HG03135 (cell line): ENCODE data around the gene SPEM1.
A peak's percentile ranks its signal among the peaks of the same experiment; 100 is the strongest.

Experiments
- ATAC-seq: cut with Tn5 transposase; IDR thresholded peaks from one replicate; pipeline ENCODE4 v1.9.1; 2021; ENCODE audit warnings: mild to moderate bottlenecking, moderate library complexity; ENCODE audit not compliant: unreplicated experiment

Gene SPEM1

DNA sequence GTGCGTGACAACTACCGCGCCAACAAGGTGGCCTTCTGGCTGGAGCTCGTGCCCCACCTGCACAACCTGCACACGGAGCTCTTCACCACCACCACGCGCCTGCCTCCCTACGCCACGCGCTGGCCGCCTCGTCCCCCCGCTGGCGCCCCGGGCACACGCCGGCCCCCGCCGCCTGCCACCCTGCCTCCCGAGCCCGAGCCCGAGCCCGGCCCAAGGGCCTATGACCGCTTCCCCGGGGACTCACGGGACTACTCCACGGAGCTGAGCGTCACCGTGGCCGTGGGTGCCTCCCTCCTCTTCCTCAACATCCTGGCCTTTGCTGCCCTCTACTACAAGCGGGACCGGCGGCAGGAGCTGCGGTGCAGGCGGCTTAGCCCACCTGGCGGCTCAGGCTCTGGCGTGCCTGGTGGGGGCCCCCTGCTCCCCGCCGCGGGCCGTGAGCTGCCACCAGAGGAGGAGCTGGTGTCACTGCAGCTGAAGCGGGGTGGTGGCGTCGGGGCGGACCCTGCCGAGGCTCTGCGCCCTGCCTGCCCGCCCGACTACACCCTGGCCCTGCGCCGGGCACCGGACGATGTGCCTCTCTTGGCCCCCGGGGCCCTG lies 3.0 kb upstream of the SPEM1 start:
- no peak for ATAC-seq

DNA sequence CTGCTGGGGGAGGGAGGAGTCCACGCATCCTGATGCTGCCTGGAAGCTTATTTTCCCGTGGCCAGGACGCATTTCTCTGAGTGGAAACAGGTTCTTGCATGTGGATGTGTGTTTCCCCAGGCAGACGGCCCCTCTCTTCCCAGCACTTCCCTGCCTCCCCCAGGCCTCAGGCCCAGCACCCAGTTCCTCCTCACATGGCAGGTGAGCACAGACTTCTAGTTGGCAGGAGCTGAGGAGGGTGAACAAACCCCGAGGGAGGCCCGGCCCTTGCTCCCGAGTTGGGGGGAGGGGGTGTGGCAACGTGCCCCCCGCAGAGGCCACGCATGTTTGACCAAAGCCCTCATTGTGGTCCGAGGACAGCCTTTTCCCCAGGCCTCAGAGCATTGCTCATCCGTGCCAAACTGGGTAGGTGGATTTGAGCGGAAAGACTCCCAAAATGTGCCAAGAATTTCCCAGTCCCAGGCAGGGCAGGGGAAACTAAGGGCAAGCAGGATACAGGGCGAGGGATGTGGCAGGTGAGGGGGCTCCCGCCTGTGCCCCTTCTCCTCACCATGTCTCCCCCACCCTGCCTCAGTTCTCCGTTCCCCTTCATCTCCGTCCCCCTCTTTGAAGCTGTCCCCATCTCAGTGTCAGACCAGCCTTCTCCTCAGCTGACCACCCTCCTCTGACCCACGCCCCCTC lies 1.5 kb upstream of the SPEM1 start:
- ATAC-seq = no peak

DNA sequence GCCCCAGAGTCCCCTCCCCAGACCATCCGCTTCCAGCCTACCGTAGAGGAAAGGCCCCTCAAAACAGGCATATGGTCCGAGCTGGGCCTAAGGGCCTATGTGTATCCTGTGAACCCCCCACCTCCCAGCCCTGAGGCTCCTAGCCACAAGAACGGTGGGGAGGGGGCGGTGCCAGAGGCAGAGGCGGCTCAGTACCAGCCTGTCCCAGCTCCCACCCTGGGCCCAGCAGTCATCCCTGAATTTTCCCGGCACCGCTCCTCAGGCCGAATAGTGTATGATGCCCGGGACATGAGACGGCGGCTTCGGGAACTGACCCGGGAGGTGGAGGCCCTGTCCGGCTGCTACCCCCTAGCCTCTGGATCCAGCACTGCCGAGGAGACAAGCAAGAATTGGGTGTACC lies 1.1 kb downstream of the SPEM1 start:
- ATAC-seq = no peak

DNA sequence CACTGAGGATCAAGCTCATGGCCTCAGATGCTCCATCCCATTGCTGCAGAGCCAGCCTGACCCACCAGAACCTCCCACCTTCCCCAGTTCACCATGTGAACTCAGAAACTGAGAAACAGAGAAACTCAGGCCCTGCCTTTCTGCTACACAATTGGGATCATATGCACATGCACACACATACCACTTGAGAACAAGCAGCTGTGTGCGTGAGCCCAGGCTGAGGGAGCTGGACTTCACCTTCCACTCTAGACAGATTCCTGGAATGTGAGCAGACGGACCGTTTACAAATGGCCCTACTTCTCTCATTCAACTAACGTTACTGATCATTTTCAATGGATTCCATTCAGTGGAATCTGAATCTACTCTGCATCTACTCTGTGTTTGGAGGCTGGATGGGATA lies 3.6 kb downstream of the SPEM1 start:
- ATAC-seq = no peak

DNA sequence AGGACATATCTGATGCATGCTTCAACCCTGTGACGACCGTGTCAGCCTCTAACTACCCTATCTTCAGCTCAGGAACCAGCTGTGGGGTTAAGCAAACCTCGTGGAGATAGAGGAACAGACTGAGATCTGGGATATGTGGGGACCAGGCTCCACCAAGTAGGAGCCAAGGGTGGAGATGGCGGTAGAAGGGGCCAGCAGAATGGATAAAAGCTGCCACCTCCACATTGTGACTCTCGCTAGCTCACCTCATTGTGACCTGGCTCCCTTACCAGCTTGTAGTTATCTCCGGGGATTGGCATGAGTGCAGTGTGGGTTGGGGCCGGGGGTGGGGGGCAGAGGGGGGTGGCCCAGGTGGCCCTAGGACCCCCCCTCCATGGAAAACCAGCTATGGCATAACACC lies 5.2 kb downstream of the SPEM1 start, which contains the start of gene SPEM2:
SPEM2 (plus strand) TSS at position 301 of the 400 bp plus-strand sequence; CDS start at position 374, 73 bp downstream.
- no peak for ATAC-seq

DNA sequence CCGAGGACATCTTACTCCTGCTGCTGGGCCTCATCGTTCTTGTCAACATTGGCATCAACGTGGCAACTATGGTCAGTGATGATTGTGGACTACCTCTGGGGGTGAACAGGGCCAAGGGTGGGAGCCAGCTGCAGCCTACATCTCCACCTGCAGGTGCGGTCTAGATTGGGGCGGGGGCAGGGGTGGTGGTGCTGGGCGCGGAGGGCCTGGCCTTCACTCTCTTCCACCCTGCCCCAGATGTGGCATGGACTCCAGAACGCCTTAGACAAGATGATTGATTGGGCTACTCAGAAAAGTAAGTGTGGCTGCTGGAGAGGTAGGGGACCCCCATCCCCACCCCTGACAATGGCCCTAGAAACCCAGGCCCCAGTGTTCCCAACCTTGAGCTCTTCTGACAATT lies 5.6 kb downstream of the SPEM1 start:
- ATAC-seq = no peak

DNA sequence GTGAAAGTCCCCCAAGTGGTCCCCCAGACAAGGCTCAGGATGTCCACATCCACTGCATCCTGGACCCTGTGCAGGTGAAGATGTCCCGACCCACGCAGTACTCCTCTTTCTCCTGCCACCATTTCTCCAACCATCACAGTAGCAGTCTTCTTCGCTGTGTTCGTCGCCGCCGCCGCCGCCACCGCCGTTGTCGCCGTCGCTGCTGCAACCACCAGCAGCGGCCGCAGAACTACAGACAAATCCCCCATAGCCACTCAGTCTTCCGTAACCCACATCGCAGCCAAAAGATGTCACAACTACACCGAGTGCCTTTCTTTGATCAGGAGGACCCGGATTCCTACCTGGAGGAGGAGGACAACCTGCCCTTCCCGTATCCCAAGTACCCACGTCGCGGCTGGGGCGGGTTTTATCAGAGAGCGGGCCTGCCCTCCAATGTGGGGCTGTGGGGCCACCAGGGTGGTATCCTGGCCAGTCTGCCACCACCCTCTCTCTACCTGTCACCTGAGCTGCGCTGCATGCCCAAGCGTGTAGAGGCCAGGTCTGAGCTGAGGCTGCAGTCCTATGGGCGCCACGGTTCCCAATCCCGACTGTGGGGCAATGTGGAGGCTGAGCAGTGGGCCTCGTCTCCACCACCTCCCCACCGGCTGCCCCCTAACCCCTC lies 6.2 kb downstream of the SPEM1 start:
- no peak for ATAC-seq

DNA sequence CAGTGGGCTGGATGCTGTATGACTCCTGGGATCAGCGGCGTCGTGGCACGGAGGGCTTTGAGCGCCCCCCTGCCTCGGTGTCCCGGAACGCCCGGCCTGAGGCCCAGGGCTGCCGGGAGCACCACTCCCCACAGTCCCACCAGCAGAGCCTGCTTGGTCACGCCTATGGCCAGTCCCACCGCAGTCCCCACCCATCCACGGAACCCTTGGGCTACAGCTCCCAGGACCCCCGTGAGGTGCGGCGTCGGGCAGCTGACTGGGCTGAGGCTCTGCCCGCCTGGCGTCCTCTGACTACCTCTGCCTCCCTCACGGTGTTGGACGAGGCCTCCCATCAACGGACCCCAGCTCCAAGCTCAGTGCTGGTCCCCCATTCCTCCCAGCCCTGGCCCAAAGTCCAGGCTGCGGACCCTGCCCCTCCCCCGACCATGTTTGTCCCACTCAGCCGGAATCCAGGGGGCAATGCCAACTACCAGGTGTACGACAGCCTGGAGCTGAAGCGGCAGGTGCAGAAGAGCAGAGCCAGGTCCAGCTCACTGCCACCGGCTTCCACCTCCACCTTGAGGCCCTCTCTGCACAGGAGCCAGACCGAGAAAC lies 6.9 kb downstream of the SPEM1 start:
- no peak for ATAC-seq

DNA sequence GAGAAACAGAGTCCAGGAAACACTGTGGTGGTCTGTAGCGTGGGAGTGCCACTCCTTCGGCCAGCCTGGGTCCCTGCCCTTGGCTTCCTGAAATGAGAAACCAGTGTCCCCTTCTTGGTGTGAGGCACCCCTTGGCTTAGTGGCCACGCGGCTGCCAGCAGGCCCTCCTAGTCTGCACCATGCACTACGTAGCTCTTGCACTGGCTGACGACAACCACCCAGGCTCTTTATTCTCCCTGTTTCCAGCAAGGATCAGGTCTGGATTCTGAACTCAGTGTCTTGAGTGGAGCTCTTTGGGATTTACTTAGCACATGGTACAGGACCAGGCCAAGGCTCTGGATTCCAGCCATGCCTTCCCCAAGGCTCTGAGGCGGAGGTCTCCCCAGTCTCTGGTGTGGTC lies 7.4 kb downstream of the SPEM1 start:
- ATAC-seq = no peak

DNA sequence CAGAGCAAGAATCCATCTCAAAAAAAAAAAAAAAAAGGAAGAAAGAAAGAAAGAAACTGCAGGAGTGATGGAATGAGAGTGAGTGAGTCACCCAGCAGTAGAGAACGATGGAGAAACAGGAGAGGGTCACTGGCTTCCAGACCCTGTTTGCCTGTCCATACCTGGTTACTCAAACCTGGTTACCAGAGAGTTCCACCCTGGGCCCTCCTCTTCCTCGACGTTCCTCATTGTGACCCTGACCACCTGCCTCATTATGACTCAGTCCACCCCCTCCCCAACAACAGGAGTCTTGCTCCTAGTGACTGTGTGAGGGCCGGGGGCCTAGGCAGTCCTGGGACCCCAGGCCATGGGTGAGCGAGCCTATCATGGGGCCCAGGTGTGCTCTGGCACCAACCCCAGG lies 8.4 kb downstream of the SPEM1 start, which contains the start of gene SPEM3:
SPEM3 (plus strand) TSS at position 301 of the 400 bp plus-strand sequence; CDS start at position 347, 46 bp downstream.
- no peak for ATAC-seq

DNA sequence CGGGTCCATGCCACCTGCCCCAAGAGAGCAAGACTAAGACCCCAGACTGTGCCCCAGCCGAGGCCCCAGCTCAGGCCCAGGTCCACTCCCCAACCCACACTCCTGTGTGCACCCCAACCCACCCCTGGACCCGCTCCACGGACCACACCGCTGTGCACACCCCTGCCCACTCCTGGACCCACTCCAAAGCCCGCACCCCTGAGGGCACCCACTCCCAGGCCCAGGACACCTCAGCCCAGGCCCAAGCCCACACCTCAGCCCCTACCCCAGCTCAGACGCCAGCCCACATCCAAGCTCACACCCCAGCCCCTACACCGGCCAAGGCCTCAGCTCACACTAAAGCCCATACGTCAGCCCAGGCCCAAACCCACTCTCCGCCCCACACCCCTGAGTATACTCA lies 9.6 kb downstream of the SPEM1 start:
- no peak for ATAC-seq

DNA sequence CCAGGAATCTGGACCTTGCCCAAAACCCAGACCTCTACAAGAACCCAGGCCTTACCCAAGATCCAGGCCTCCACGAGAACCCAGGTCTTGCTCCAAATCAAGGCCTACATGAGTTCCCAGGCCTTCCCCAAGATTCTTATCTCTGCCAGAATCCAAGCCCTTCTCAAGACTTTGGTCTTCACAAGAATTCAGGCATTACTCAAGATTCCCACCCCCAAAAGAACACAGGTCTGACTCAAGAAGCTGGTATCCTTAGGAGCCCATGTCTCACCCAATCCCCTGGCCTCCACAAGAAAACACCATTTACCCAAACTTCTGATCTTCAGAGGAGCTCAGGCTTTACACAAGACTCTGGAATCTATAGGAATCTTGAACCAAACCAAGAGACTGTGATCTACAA lies 11.1 kb downstream of the SPEM1 start:
- ATAC-seq = no peak

DNA sequence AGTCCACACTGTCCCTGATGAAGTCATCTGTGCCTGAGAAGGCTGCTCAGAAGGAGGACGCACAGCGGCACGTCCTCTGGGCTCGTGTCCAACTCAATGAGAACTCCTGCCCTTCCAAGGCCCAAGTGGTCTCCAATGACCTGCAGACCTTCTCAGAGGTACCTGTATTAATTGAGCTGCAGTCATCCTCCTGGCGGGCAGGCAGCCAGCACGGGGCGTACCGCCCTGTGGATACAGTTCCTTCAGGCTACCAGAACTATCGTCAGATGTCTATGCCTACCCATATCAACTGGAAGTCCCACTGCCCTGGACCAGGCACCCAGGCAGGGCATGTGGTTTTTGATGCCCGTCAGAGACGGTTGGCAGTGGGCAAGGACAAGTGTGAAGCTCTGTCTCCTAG lies 12.2 kb downstream of the SPEM1 start:
- ATAC-seq = no peak

DNA sequence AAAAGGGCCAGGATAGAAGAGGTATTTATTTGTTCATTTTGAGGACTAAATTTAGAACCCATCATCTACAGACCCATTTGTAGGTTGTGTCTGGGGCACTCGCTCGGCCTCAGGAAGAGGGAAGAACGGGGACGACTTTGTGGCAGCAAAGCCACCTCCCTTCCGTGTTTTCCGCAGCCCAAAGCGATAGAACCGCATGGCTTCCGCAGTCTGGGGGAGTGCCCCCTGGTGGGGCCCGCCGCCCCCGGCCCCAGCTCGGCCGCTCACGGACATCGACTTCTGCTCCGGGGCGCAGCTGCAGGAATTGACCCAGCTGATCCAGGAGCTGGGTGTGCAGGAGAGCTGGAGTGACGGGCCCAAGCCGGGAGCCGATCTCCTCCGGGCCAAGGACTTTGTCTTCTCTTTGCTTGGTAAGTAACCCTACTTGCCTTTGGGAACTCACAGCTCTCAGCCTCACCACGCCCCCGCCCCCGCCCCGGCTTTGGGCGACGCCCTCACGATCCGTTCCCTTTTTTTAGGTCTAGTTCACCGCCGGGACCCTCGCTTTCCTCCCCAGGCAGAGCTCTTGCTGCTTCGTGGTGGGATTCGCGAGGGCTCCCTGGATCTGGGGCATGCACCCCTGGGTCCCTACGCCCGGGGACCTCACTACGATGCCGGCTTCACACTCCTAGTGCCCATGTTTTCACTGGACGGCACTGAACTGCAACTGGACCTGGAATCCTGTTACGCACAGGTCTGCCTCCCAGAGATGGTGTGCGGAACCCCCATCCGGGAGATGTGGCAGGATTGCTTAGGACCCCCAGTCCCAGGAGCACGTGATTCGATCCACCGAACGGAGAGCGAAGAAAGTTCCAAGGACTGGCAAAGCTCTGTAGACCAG lies 15.8 kb downstream of the SPEM1 start:
- peak; percentile 23 for ATAC-seq

DNA sequence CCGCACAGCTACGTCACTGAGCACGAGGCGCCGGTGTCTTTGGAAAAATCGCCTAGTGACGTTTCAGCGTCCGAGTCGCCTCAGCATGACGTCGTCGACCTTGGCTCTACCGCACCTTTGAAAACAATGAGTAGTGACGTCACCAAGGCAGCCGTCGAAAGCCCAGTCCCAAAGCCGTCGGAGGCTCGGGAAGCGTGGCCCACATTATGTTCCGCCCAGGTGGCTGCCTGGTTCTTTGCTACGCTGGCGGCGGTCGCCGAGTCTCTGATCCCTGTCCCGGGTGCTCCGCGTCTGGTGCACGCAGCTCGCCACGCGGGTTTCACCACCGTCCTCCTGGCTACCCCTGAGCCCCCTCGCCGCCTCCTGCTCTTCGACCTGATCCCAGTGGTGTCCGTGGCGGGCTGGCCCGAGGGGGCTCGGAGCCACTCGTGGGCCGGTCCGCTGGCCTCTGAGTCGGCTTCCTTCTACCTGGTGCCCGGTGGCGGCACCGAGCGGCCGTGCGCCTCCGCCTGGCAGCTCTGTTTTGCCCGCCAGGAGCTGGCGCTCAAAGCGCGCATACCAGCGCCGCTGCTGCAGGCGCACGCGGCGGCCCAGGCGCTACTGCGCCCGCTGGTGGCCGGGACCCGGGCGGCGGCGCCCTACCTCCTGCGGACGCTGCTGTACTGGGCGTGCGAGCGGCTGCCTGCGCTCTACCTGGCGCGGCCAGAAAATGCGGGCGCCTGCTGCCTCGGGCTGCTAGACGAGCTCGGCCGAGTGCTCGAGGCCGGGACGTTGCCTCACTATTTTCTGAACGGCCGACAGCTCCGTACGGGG lies 16.6 kb downstream of the SPEM1 start:
- no peak for ATAC-seq

DNA sequence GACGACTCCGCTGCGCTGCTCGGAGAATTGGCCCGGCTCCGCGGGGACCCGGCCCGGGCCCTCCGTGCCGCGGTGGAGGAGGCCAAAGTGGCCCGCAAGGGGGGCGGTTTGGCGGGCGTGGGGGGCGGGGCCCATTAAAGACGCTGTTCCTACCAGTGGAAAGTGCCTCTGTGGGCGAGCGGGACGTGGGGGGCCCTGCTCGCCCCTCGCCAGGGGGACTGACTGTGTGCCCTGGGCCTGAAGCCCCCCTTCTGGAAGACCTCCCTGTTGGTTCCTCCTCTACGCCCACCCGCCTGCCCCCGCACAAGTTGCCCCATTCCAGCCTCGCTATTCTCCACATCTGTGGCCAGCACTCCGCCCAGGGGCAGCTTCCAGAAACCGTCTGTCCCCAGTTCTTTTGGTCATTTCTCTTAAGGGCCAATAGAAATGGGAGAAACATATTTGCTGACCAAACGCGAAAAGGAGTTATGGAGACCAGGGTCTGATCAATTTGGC lies 17.3 kb downstream of the SPEM1 start:
- no peak for ATAC-seq

DNA sequence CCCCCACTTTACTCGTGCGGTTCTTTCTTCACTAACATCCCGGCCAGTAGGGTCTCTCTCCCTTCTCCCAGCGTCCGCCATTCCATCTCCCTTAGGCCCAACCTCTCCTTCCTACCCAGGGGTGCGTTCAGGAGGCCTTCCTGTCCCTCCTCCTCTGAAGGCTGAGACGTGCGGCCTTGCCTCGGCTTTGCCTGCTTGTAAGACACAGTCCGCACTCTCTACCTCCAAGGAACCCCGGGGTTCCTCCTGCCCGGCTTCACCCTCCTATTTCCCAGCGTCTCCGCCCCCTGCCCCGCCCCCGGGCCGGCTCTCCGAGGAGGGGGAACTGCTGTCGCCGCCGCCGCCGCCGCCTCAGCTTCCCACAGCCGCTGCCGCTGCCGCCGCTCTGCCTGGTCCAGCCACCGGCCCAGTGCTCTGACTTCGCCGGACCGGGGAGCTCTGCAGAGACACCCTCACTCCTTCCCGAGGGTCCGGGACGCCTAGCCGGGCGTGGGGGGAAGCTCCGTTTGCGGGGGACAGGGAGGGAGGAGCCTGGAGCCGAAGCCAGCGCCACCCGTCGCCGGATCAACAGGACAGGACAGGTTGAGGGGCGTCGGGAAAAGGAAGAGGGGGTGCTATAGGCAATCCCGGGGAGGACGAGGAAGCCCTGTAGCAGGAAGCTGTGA lies 18.0 kb downstream of the SPEM1 start:
- no peak for ATAC-seq

DNA sequence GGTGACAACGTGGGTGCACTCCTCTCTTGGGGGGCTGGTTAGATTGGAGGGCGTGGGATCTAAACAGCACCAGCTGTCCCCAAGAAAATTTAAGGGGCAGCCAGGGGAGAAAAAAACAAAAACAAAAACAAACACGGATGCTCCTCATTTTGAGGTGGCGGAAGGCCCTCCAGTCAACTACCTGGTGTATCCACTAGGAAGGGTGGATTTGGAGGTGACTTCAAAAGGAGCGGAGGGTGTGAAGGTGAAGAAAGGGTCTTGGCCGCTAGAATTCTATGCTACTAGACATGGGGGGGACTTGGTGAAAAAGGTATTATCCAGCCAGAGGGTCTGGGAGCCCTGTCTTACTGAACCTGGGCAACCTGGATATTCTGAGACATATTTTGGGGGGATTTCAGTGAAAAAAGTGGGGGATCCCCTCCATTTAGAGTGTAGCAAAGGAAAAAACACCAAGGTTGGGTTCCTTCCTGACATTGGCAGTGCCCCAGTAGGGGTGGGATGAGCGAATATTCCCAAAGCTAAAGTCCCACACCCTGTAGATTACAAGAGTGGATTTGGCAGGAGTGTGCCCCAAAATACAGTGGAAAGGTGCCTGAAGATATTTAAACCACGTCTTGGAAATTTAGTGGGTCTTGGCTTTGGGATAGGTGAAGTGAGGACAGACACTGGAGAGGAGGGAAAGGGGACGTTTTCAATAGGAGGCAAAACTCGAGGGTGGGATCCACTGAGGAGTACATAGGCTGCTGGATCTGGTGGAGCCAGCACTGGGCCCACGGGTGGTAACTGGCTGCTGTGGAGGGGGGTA lies 18.7 kb downstream of the SPEM1 start:
- no peak for ATAC-seq
